HEK293T (cell line): ENCODE data around the gene HS3ST4.

ENCODE experiments used
- CTCF ChIA-PET: fragments of 350-600 bp; formaldehyde crosslinking; extraction: SDS; loops from one replicate; lab custom pipeline; 2021; ENCODE audit warnings: antibody characterized with exemption, inconsistent platforms; lab: Yijun Ruan, JAX
- POLR2A ChIA-PET: fragments of 350-600 bp; formaldehyde crosslinking; extraction: SDS; loops from one replicate; lab custom pipeline; 2020; ENCODE audit warnings: antibody characterized with exemption, inconsistent platforms; lab: Yijun Ruan, JAX
- DNase-seq: peaks from one replicate; pipeline ENCODE4 v3.0.0; 2012; ENCODE audit warnings: mixed read lengths; ENCODE audit errors: extremely low spot score
- ARNT ChIP-seq: fragments of 450-650 bp; IDR thresholded peaks from 2 replicates; pipeline ENCODE4 v1.6.1; 2017; ENCODE audit warnings: mild to moderate bottlenecking
- BHLHE40 ChIP-seq: fragments of 450-650 bp; IDR thresholded peaks from 2 replicates; pipeline ENCODE4 v1.6.1; 2016; ENCODE audit warnings: mild to moderate bottlenecking, moderate library complexity, borderline replicate concordance
- CTBP1 ChIP-seq: fragments of 450-650 bp; IDR thresholded peaks from 2 replicates; pipeline ENCODE4 v1.6.1; 2016; ENCODE audit warnings: borderline replicate concordance
- ELF4 ChIP-seq: fragments of 450-650 bp; IDR thresholded peaks from 2 replicates; pipeline ENCODE4 v1.6.1; 2017; ENCODE audit warnings: antibody characterized with exemption
- FOXA1 ChIP-seq: fragments of 450-650 bp; IDR thresholded peaks from 2 replicates; pipeline ENCODE4 v1.6.1; 2016; ENCODE audit warnings: mild to moderate bottlenecking
- FOXK2 ChIP-seq: fragments of 450-650 bp; IDR thresholded peaks from 2 replicates; pipeline ENCODE4 v1.6.1; 2016; ENCODE audit warnings: mild to moderate bottlenecking
- FOXM1 ChIP-seq: fragments of 450-650 bp; IDR thresholded peaks from 2 replicates; pipeline ENCODE4 v1.6.1; 2017; ENCODE audit warnings: mild to moderate bottlenecking, borderline replicate concordance
- HDGF ChIP-seq: fragments of 450-650 bp; IDR thresholded peaks from 2 replicates; pipeline ENCODE4 v1.6.1; 2017; ENCODE audit warnings: antibody characterized with exemption, borderline replicate concordance
- L3MBTL2 ChIP-seq: fragments of 450-650 bp; conservative IDR thresholded peaks from 2 replicates; pipeline ENCODE4 v1.6.1; 2016; ENCODE audit warnings: mild to moderate bottlenecking
- LEF1 ChIP-seq: fragments of 450-650 bp; IDR thresholded peaks from 2 replicates; pipeline ENCODE4 v1.6.1; 2017; ENCODE audit warnings: mild to moderate bottlenecking, borderline replicate concordance
- NFRKB ChIP-seq: fragments of 450-650 bp; IDR thresholded peaks from 2 replicates; pipeline ENCODE4 v1.6.1; 2016; ENCODE audit warnings: mild to moderate bottlenecking, moderate library complexity
- SP1 ChIP-seq: fragments of 450-650 bp; IDR thresholded peaks from 2 replicates; pipeline ENCODE4 v1.6.1; 2017
- SUZ12 ChIP-seq: fragments of 450-650 bp; IDR thresholded peaks from 2 replicates; pipeline ENCODE4 v1.6.1; 2016; ENCODE audit warnings: mild to moderate bottlenecking
- TARDBP ChIP-seq: fragments of 450-650 bp; IDR thresholded peaks from 2 replicates; pipeline ENCODE4 v1.6.1; 2016
- ZNF384 ChIP-seq: fragments of 450-650 bp; IDR thresholded peaks from 2 replicates; pipeline ENCODE4 v1.6.1; 2016
- TF ChIP-seq, protein P1 (sequence below): fragments of 450-650 bp; IDR thresholded peaks from 2 replicates; pipeline ENCODE4 v1.6.1; 2016

The HS3ST4 gene

DNA sequence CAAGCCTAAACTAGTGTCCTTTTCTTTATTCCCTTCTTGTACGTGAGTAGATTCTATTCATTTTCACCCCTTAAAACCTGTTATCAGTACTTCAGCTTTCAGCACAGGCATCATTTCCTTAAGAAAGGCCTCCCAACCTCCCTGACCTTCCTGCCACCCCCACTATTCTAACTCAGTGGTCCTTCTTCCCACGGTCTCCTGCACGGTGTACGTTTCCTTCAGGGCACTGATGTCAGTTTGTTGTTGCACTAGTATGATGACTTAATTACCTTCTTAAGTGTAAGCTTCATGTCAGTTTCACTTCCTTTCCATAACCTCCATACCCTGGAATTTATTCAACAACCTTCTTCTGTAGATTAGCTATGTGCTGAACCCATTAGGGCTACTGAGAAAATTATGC is 484.2 kb downstream of the HS3ST4 start:
- POLR2A ChIA-PET: no interaction called here
- TF ChIP-seq FOXA1 (no peak), ZNF384 (no peak), FOXM1 (no peak), ELF4 (no peak), SP1 (no peak), BHLHE40 (no peak), TARDBP (no peak), NFRKB (no peak)
- TF ChIP-seq, protein P1, sequence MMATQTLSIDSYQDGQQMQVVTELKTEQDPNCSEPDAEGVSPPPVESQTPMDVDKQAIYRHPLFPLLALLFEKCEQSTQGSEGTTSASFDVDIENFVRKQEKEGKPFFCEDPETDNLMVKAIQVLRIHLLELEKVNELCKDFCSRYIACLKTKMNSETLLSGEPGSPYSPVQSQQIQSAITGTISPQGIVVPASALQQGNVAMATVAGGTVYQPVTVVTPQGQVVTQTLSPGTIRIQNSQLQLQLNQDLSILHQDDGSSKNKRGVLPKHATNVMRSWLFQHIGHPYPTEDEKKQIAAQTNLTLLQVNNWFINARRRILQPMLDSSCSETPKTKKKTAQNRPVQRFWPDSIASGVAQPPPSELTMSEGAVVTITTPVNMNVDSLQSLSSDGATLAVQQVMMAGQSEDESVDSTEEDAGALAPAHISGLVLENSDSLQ: no peak
- CTCF ChIA-PET: no interaction called here
- DNase-seq: no peak

DNA sequence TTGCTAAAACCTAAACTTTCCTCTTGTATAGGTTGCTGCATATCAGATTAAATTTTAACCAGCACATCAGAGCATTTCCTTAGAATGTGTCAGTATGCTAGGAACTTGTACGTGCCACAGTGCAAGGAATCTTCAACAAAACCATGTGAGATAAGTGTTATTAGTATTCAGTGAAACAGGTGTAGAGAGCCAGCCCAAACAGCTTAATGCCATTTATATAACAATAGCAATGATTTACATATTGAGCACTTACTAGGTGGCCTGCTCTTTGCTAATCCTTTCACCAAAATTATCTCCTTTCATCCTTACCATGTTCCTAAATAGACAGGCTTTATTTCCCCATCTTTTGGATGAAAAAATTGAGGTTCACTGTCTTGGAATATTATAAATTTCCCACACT is 485.7 kb downstream of the HS3ST4 start:
- TF ChIP-seq FOXM1 (no peak), ELF4 (no peak), SP1 (no peak), ZNF384 (no peak), FOXK2 (no peak), TARDBP (no peak), L3MBTL2 (no peak), BHLHE40 (no peak), NFRKB (no peak), CTBP1 (no peak), FOXA1 (no peak), SUZ12 (no peak), LEF1 (no peak), HDGF (no peak), ARNT (no peak)
- TF ChIP-seq, protein P1: no peak
- no peak for DNase-seq
- ChIA-PET CTCF (no interaction called here), POLR2A (no interaction called here)

DNA sequence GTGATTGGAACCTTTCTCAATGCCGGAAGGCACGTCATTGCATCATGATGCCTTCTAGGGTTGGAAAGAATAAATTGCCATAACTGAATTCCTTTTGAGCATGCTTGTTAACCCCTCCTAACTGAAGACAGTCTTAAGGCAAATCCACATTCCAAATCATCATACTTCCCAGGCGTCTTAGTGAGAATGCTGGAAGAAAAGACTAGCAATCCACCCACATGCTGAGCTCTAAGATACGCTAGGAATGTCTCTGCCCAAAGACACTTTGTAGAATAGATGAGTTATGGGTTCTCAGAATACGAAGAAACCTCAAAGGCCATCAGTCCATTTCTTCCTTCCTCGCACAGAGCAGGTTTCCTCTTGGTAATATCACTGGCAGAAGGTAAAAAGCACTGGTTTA is 486.5 kb downstream of the HS3ST4 start:
- no peak for TF ChIP-seq ARNT
- POLR2A ChIA-PET: no interaction called here
- CTCF ChIA-PET: no interaction called here
- DNase-seq: no peak

DNA sequence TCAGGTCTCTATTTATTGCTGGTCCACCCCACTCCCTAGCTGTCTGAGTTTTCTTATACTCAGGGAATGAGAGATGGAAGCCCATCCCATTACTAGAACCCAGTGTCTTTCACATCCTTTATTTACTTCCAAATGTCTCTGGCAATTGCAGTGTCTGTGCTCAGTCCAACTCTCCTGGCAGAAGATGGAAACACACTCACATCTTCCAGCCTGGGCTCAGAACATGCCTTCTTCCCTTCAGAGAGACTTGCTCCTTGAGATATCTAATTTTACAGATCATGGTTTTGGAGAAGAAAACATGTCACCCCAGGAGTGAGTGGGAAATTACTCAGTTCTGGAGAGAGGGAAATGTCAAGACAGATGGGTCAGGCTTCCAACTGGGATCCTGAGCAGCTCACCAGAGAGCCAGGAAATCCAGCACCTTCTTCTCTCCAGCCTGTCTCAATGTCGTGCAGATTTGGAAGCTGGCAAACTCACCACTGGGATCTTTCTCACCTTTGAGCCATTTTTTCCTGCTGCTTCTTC is 494.4 kb downstream of the HS3ST4 start:
- no peak for DNase-seq
- CTCF ChIA-PET: no interaction called here
- TF ChIP-seq FOXM1 (no peak), CTBP1 (no peak), ELF4 (no peak), FOXA1 (no peak), L3MBTL2 (no peak)
- TF ChIP-seq, protein P1: no peak
- POLR2A ChIA-PET: no interaction called here
